NCI-H748 (cell line): Measurements from ENCODE around the gene CHODL.

Experiments
- DNase-seq: peaks from one replicate; lab custom pipeline; 2025; ENCODE audit not compliant: unreplicated experiment; lab: John Stamatoyannopoulos, UW

The CHODL gene

GRCh38 chr21:18244671-18245463 lies at the start of gene CHODL:
CHODL (plus strand) TSS chr21:18244833; CDS start chr21:18245224, 391 bp downstream.
- peak; percentile 69 for DNase-seq

- peak; percentile 53 for DNase-seq
Observed at GRCh38 chr21:18204931-18205330, 39.7 kb upstream of the CHODL start.

GRCh38 chr21:18218331-18218730 lies 26.3 kb upstream of the CHODL start:
- DNase-seq: no peak

GRCh38 chr21:18220498-18220897 lies 24.1 kb upstream of the CHODL start:
- no peak for DNase-seq

GRCh38 chr21:18222346-18222745 lies 22.3 kb upstream of the CHODL start:
- DNase-seq: no peak

- DNase-seq: no peak
Observed at GRCh38 chr21:18228060-18228739, 16.4 kb upstream of the CHODL start.

GRCh38 chr21:18235545-18235944 lies 9.1 kb upstream of the CHODL start:
- DNase-seq: no peak

- peak; percentile 69 for DNase-seq
Observed at GRCh38 chr21:18245464-18245967, 883 bp downstream of the CHODL start.

GRCh38 chr21:18248171-18248570 lies 3.5 kb downstream of the CHODL start:
- no peak for DNase-seq

- DNase-seq: peak; percentile 26
Observed at GRCh38 chr21:18249672-18250071, 5.0 kb downstream of the CHODL start.

GRCh38 chr21:18251065-18251464 lies 6.4 kb downstream of the CHODL start:
- DNase-seq: peak; percentile 30

- no peak for DNase-seq
Observed at GRCh38 chr21:18252256-18252655, 7.6 kb downstream of the CHODL start.

GRCh38 chr21:18252680-18253079 lies 8.0 kb downstream of the CHODL start:
- DNase-seq: peak; percentile 30

GRCh38 chr21:18253221-18253620 lies 8.6 kb downstream of the CHODL start:
- no peak for DNase-seq

GRCh38 chr21:18253799-18254198 lies 9.2 kb downstream of the CHODL start:
- DNase-seq: no peak

GRCh38 chr21:18265944-18266343 lies 21.3 kb downstream of the CHODL start:
- no peak for DNase-seq

- no peak for DNase-seq
Observed at GRCh38 chr21:18267496-18267895, 22.9 kb downstream of the CHODL start.

- no peak for DNase-seq
Observed at GRCh38 chr21:18268906-18269305, 24.3 kb downstream of the CHODL start.

GRCh38 chr21:18269856-18270255 lies 25.2 kb downstream of the CHODL start:
- no peak for DNase-seq

GRCh38 chr21:18273400-18273799 lies 28.8 kb downstream of the CHODL start:
- DNase-seq: no peak

GRCh38 chr21:18274370-18274769 lies 29.7 kb downstream of the CHODL start:
- DNase-seq: peak; percentile 29

- DNase-seq: peak; percentile 33
Observed at GRCh38 chr21:18275781-18276180, 31.1 kb downstream of the CHODL start.
